ENCODE measurements around the gene HMCN1.

Gene HMCN1

GRCh38 chr1:186125035-186125434 is 390.8 kb downstream of the HMCN1 start:
- Histone ChIP-seq H3K79me2 (ENCODE audit: insufficient read depth, low read depth) (no peaks in the 10 kb centered on the region), H3K9ac (no peak overlapping the region), H3K4me3 (IDR thresholded peaks at IDR 0.05; ENCODE audit: insufficient read depth, low read depth, low read length) (no peak overlapping the region), H4K20me1 (ENCODE audit: insufficient read depth) (no peaks in the 10 kb centered on the region), H3K27me3 (ENCODE audit: insufficient read depth, low read depth) (no peaks in the 10 kb centered on the region), H3K4me1 (ENCODE audit: low read depth, poor library complexity, severe bottlenecking) (no peaks in the 10 kb centered on the region), H2AFZ (ENCODE audit: low read depth) (no peak overlapping the region), H3K4me2 (no peak overlapping the region), H3K27ac (no peak overlapping the region), H3K36me3 (ENCODE audit: insufficient read depth) (no peaks in the 10 kb centered on the region)
- TF ChIP-seq CTCF (conservative IDR thresholded peaks at IDR 0.05; ENCODE audit: low read depth, low read length): no peak

- Histone ChIP-seq H3K4me1 (ENCODE audit: low read depth, poor library complexity, severe bottlenecking) (no peaks in the 10 kb centered on the region), H3K79me2 (ENCODE audit: insufficient read depth, low read depth) (no peaks in the 10 kb centered on the region), H3K9ac (no peak overlapping the region), H3K27me3 (ENCODE audit: insufficient read depth, low read depth) (no peaks in the 10 kb centered on the region), H3K36me3 (ENCODE audit: insufficient read depth) (no peaks in the 10 kb centered on the region), H3K4me3 (IDR thresholded peaks at IDR 0.05; ENCODE audit: insufficient read depth, low read depth, low read length) (no peak overlapping the region), H2AFZ (ENCODE audit: low read depth) (no peak overlapping the region), H3K27ac (no peak overlapping the region), H3K4me2 (no peak overlapping the region), H4K20me1 (ENCODE audit: insufficient read depth) (no peaks in the 10 kb centered on the region)
- no peak for TF ChIP-seq CTCF (conservative IDR thresholded peaks at IDR 0.05; ENCODE audit: low read depth, low read length)
These were observed 391.3 kb downstream of the HMCN1 start for GRCh38 chr1:186125511-186125910.

DNA sequence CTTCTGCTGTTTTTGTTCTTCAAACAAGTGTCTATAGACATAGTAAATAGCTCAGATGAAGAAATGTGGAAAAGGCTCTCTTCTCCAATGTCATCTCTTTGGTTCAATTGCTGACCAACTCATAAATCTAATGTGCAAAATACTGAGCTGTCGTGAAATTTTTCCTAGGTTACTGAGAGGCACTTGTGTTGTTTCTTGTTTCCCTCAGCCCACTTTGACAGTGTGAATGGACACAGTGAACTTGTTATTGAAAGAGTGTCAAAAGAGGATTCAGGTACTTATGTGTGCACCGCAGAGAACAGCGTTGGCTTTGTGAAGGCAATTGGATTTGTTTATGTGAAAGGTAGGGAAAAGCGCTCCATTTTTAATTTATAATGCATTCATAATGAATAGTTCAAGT is 395.6 kb downstream of the HMCN1 start:
- H3K27ac ChIP-seq: no peak overlapping the region
- no peaks in the 10 kb centered on the region for H3K79me2 ChIP-seq (ENCODE audit: insufficient read depth, low read depth)
- H3K9ac ChIP-seq: no peak overlapping the region
- no peak overlapping the region for H3K4me3 ChIP-seq (IDR thresholded peaks at IDR 0.05; ENCODE audit: insufficient read depth, low read depth, low read length)
- H4K20me1 ChIP-seq (ENCODE audit: insufficient read depth): no peaks in the 10 kb centered on the region
- H3K4me1 ChIP-seq (ENCODE audit: low read depth, poor library complexity, severe bottlenecking): no peaks in the 10 kb centered on the region
- TF ChIP-seq CTCF (conservative IDR thresholded peaks at IDR 0.05; ENCODE audit: low read depth, low read length): no peak
- H3K36me3 ChIP-seq (ENCODE audit: insufficient read depth): no peaks in the 10 kb centered on the region
- no peaks in the 10 kb centered on the region for H3K27me3 ChIP-seq (ENCODE audit: insufficient read depth, low read depth)
- no peak overlapping the region for H3K4me2 ChIP-seq
- H2AFZ ChIP-seq (ENCODE audit: low read depth): no peak overlapping the region

- Histone ChIP-seq H3K4me2 (no peak overlapping the region), H3K4me3 (IDR thresholded peaks at IDR 0.05; ENCODE audit: insufficient read depth, low read depth, low read length) (no peak overlapping the region), H3K79me2 (ENCODE audit: insufficient read depth, low read depth) (no peaks in the 10 kb centered on the region), H3K9ac (no peak overlapping the region), H3K27ac (no peak overlapping the region), H3K36me3 (ENCODE audit: insufficient read depth) (no peaks in the 10 kb centered on the region), H3K27me3 (ENCODE audit: insufficient read depth, low read depth) (no peaks in the 10 kb centered on the region), H4K20me1 (ENCODE audit: insufficient read depth) (no peaks in the 10 kb centered on the region), H2AFZ (ENCODE audit: low read depth) (no peak overlapping the region), H3K4me1 (ENCODE audit: low read depth, poor library complexity, severe bottlenecking) (no peaks in the 10 kb centered on the region)
- no peak for TF ChIP-seq CTCF (conservative IDR thresholded peaks at IDR 0.05; ENCODE audit: low read depth, low read length)
These were observed 404.9 kb downstream of the HMCN1 start for GRCh38 chr1:186139115-186139514.

DNA sequence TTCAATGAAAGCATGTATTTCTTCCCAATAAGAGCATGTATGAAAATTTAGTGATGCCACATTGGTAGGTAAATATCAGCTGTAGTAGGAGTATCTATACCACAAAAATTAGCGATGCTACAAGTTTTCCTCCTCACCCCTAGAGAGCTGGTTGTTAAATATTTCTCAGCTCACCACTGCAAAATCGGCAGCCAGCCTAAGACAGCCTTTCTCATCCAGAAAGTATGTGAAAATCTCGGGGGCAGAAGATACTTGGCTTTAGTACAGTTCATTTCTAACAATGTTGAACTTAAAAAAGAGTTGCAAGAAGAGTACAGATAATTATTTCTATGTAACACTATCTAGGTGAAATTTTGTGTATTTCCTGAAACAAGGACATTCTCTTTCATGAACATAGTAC is 405.5 kb downstream of the HMCN1 start:
- H3K36me3 ChIP-seq (ENCODE audit: insufficient read depth): no peaks in the 10 kb centered on the region

More for the DNA sequence above, 405.5 kb downstream of the HMCN1 start:
- no peak overlapping the region for H3K9ac ChIP-seq
- H3K4me3 ChIP-seq (IDR thresholded peaks at IDR 0.05; ENCODE audit: insufficient read depth, low read depth, low read length): no peak overlapping the region
- no peaks in the 10 kb centered on the region for H4K20me1 ChIP-seq (ENCODE audit: insufficient read depth)
- H3K27ac ChIP-seq: no peak overlapping the region
- H3K27me3 ChIP-seq (ENCODE audit: insufficient read depth, low read depth): no peaks in the 10 kb centered on the region
- no peaks in the 10 kb centered on the region for H3K4me1 ChIP-seq (ENCODE audit: low read depth, poor library complexity, severe bottlenecking)
- TF ChIP-seq CTCF (conservative IDR thresholded peaks at IDR 0.05; ENCODE audit: low read depth, low read length): no peak
- H3K79me2 ChIP-seq (ENCODE audit: insufficient read depth, low read depth): no peaks in the 10 kb centered on the region
- no peak overlapping the region for H2AFZ ChIP-seq (ENCODE audit: low read depth)
- no peak overlapping the region for H3K4me2 ChIP-seq

All from KMS-11 (cell line).